Right renal cortex interstitium (tissue), 3 donors: Measurements from ENCODE around the gene CRYBG3. TPM values are rescaled to one million over a fixed set of nuclear protein-coding genes. Genes with fewer than 3 reads are reported as not detected.

Experiments used
- DNase-seq, 3 donors: peaks; one replicate each; pipeline ENCODE4 v3.0.0-alpha.2; 2013; ENCODE audit warnings: low read depth in 3 of 3, low spot score in 2 of 3
- polyA plus RNA-seq, 3 donors: library from polyadenylated mRNA; unstranded; fragments of 120-200 nt; gene quantifications; one replicate each; pipeline ENCODE4 v1.2.1, GENCODE V29; 2013; ENCODE audit not compliant: insufficient read length in 3 of 3

The CRYBG3 gene
- 10 to 100 TPM; 25.1 to 26.2 (median 25.7) TPM for polyA plus RNA-seq

GRCh38 chr3:97821774-97822358 is at the start of gene CRYBG3:
Gene CRYBG3 (plus strand): TSS chr3:97822011. CDS start chr3:97822207, 196 bp downstream.
- DNase-seq: peak in 2 of 3 donors; percentile 56 to 68

DNA sequence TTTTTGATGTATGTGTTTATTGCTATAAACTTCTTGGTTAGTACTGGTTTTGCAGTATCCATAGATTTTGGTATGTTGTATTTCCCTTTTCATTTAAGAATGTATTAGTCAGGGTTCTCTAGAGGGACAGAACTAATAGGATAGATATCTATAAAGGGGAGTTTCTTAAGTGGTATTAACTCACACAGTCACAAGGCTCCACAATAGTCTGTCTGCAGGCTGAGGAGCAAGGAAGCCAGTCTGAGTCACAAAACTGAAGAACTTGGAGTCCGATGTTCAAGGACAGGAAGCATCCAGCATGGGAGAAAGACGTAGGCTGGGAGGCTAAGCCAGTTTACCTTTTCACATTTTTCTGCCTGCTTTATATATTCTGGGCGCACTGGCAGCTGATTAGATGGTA is 48.9 kb upstream of the CRYBG3 start:
- DNase-seq: no peak

- no peak for DNase-seq
These were observed 43.7 kb upstream of the CRYBG3 start for GRCh38 chr3:97778152-97778551.

DNA sequence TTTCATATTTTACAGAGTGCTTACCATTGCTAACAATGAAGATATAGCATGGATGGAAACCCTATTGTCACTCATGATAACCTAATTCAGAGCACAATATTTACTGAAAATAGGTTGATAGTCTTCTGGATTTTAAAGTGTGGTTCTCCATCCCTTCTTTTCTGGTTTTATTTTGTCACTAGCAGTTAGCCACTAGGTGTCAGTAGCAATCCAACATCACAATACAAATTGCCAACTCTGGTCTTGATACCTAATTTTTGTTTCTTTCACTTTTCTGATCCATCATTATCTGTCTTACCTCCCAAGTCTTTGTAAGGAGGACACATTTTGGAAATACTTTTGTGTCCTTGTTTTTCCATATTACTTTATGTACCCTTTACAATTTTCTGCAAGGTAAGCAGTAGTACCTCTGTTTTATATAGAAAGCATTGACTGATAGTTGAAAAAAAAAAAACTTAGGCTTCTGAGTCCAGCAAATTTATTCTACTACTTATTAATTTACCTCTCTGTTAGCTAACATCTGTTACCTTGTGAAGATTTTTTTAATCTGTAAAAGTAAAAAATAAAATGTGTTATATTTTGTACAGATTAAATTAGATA is 28.3 kb upstream of the CRYBG3 start:
- peak; percentile 23 to 40 (median 32) for DNase-seq

- no peak for DNase-seq
These were observed 25.9 kb upstream of the CRYBG3 start for GRCh38 chr3:97795951-97796350.

GRCh38 chr3:97804471-97804870 is 17.3 kb upstream of the CRYBG3 start:
- no peak for DNase-seq

DNA sequence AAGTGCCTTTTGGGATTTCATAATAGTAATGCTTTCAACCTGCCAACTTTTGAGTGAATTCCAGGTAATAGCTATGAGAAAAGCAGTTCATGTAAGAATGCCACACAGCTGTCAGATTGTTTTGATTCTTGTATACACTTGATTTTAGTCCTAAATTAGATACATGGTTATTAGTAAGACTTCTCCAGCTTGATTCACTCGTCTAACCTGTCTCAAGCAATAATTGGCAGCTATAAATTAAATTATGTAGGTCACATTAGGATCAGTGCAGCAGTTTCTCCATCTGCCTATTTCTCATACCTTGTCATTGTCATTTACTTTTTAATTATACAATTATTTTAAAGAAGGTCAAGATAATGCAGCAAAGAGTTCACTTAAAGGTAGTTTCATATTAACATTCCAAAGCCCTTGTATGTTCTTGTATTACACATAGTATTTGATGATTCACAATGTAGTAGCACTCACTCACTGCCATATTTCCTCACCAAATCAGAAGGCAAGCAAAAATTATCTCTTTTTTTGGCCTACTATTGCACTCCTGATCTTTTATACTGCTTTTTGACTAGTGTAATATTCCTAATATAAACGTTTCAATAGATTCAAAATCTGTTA is 10.9 kb upstream of the CRYBG3 start:
- no peak for DNase-seq

GRCh38 chr3:97815149-97815917 is 6.5 kb upstream of the CRYBG3 start:
- no peak for DNase-seq

- DNase-seq: no peak
These were observed 5.0 kb upstream of the CRYBG3 start for GRCh38 chr3:97816811-97817210.

DNA sequence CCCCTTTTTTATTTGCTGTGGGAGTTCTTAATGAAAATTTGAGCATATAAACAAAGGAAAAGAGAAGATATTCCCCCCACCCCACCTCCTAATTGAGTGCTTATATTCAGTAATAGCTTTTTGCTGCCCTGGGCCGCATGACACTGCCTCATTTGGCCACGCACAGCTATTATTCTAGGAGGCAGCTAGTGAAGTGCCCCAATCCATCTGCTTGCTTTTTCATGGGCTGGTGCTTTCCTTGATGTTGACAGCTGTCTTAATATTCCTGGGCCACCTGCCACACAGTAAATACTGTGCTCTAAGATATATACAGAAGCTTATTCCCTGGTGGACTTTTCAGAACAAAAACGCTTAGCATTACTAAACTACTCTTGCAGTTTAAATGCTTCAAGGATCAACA is 3.8 kb upstream of the CRYBG3 start:
- no peak for DNase-seq

DNA sequence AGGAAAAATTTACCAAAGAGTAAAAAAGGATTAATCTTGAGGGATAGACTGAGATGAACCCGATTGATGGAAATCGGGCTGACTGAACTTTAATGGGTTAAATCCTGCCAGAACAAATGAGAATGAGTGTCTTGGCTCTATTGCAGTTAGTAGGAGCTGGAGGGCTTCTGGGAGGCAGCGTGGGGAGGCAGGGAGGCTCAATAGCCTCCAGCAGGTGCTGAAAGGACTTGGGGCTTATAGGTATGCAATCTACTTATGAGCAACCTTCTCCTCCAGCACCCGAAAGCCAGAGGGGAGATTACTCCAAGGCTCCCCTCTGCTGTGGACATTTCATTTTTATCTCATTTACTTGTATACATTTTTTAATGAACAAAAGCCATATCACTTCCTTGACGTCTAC is 1.0 kb upstream of the CRYBG3 start:
- no peak for DNase-seq

DNA sequence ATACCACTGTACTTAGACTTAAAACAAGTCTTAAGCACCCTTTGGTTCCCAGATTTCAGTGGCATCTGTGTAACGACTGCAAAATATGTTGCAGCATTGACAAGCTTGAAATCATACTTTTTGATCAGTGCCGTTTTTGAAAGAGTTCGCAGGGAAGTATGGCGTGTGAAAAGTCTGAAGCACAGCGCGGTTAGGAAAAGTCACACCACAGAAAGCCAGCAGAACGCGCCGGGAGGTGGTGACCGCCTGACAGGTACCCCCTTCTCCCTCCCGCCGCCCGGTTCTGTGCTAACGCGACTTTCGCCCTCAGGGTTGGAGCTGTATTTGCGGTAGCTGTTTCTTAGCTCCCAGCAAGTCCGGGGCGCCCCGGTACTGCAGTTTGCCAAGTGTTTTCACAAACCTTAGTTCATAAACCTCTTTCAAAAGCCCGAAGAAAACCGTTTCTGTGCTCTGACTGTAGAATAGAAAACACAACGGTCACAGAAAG is 481 bp upstream of the CRYBG3 start:
- peak in 1 of 3 donors; percentile 52 for DNase-seq

GRCh38 chr3:97822359-97822775 is 556 bp downstream of the CRYBG3 start:
- no peak for DNase-seq

- no peak for DNase-seq
These were observed 1.5 kb downstream of the CRYBG3 start for GRCh38 chr3:97823046-97824004.

- DNase-seq: no peak
These were observed 3.3 kb downstream of the CRYBG3 start for GRCh38 chr3:97825101-97825500.

GRCh38 chr3:97827741-97828471 is 6.1 kb downstream of the CRYBG3 start:
- DNase-seq: no peak

DNA sequence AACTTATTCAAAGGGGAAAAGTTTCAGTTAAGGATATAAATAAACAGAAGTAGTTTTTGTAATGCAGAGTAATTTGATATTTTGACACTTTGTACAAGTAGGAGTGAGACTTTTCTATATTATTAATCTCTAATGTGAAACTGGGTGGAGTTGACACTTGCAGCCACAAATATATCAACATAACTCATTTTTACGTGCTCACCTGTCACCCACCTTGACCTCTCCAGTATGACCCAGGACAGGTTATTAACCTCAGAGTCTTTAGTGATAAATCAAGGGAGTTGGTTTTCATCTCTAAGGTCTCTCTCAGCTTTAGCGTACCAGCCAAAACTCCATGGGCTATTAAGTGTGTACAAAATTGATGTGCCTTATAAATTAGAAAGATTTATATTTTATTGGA is 7.4 kb downstream of the CRYBG3 start:
- no peak for DNase-seq

DNA sequence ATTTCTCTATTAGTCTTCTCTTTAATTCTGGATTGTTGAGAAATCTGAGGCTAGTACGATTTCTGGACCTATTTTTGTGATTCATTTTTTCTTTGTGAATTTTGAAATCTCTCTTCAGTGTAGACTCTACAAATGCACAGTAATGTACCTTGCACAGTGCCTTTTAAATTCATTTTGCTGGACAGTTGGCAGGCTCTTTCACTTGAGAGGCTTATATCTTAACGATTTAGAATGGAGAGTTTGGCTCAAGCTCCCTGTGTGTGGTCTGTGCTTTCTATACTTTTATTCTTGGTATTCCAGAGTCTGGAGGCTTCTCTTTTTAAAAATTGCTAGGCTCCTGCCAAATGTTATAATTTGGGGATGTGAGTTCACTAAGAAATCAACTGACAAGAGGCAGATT is 8.8 kb downstream of the CRYBG3 start:
- DNase-seq: no peak

DNA sequence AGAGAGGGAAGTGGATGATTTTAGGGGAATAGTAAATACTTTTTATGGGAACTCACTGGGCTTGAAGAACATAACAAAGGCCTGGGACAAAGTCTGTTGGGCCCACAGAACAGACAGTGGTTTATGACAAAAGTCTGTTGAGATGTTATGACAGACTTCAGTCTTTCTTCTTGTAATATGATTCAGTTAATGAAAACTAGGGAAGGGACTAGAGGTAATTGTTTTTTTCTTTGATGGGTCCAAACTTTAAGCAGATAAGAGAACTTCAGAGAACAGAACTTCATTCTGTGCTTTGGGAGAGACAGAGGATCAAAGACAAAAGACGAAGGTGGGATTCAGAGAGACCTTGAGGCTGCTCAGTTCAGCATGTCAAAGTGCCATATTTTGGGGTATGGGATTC is 9.3 kb downstream of the CRYBG3 start:
- no peak for DNase-seq
